ENCODE results near the gene MCTP1.

Gene MCTP1

GRCh38 chr5:95114902-95115301 is 170.0 kb downstream of the MCTP1 start:
- no peak for DNase-seq (ENCODE audit: low spot score)

GRCh38 chr5:95114305-95114704 is 170.6 kb downstream of the MCTP1 start:
- no peak for DNase-seq (ENCODE audit: low spot score)

- no peak for DNase-seq (ENCODE audit: low spot score)
These were observed 171.4 kb downstream of the MCTP1 start for GRCh38 chr5:95113489-95113888.

- DNase-seq (ENCODE audit: low spot score): no peak
These were observed 173.8 kb downstream of the MCTP1 start for GRCh38 chr5:95111141-95111540.

GRCh38 chr5:95110118-95110517 is 174.8 kb downstream of the MCTP1 start:
- DNase-seq (ENCODE audit: low spot score): no peak

- DNase-seq (ENCODE audit: low spot score): no peak
These were observed 177.8 kb downstream of the MCTP1 start for GRCh38 chr5:95107138-95107537.

GRCh38 chr5:95105638-95106037 is 179.3 kb downstream of the MCTP1 start:
- no peak for DNase-seq (ENCODE audit: low spot score)

GRCh38 chr5:95102687-95103086 is 182.2 kb downstream of the MCTP1 start:
- DNase-seq (ENCODE audit: low spot score): no peak

GRCh38 chr5:95102080-95102479 is 182.8 kb downstream of the MCTP1 start:
- DNase-seq (ENCODE audit: low spot score): no peak

GRCh38 chr5:95100551-95100950 is 184.3 kb downstream of the MCTP1 start:
- DNase-seq (ENCODE audit: low spot score): no peak

- DNase-seq (ENCODE audit: low spot score): no peak
These were observed 186.9 kb downstream of the MCTP1 start for GRCh38 chr5:95098012-95098411.

- DNase-seq (ENCODE audit: low spot score): no peak
These were observed 191.7 kb downstream of the MCTP1 start for GRCh38 chr5:95093211-95093610.

- DNase-seq (ENCODE audit: low spot score): no peak
These were observed 194.1 kb downstream of the MCTP1 start for GRCh38 chr5:95090774-95091173.

- no peak for DNase-seq (ENCODE audit: low spot score)
These were observed 197.0 kb downstream of the MCTP1 start for GRCh38 chr5:95087816-95088317.

GRCh38 chr5:95086927-95087815 is 197.7 kb downstream of the MCTP1 start:
- DNase-seq (ENCODE audit: low spot score): no peak

- no peak for DNase-seq (ENCODE audit: low spot score)
These were observed 200.1 kb downstream of the MCTP1 start for GRCh38 chr5:95084757-95085156.

GRCh38 chr5:95083606-95084005 is 201.3 kb downstream of the MCTP1 start:
- DNase-seq (ENCODE audit: low spot score): no peak

GRCh38 chr5:95081982-95082381 is 202.9 kb downstream of the MCTP1 start:
- DNase-seq (ENCODE audit: low spot score): no peak

- DNase-seq (ENCODE audit: low spot score): peak; percentile 9
These were observed 203.4 kb downstream of the MCTP1 start for GRCh38 chr5:95081500-95081960.

GRCh38 chr5:95080441-95080840 is 204.5 kb downstream of the MCTP1 start:
- DNase-seq (ENCODE audit: low spot score): no peak

- DNase-seq (ENCODE audit: low spot score): no peak
These were observed 204.9 kb downstream of the MCTP1 start for GRCh38 chr5:95080030-95080429.

GRCh38 chr5:95078868-95079267 is 206.0 kb downstream of the MCTP1 start:
- DNase-seq (ENCODE audit: low spot score): no peak

- no peak for DNase-seq (ENCODE audit: low spot score)
These were observed 208.3 kb downstream of the MCTP1 start for GRCh38 chr5:95076395-95077185.
